Measurements from ENCODE around the gene AKR1C1. TPM values are rescaled to one million over a fixed set of nuclear protein-coding genes. Genes with fewer than 3 reads are reported as not detected.
"Not testable (repeated sequence)": the region's sequence is repeated elsewhere in the genome, so short reads cannot be mapped to it uniquely, and the experiment has no call there.

Gene AKR1C1
- polyA plus RNA-seq, 2 donors, result 18.5 to 97.1 TPM

- peaks cover 0 to 2% of the 10 kb centered on the region in 2 donors for H3K4me1 ChIP-seq (ENCODE audit: control insufficient read depth in 2 of 2, insufficient read depth in 2 of 2, low read length in 1 of 2)
- H3K36me3 ChIP-seq (ENCODE audit: control insufficient read depth in 2 of 2, insufficient read depth in 2 of 2, low read length in 1 of 2), result peaks cover 0 to 3% of the 10 kb centered on the region in 2 donors
- H3K27ac ChIP-seq (ENCODE audit: low read depth in 2 of 2, low read length in 1 of 2), result no peak overlapping the region
- 43 to 52% methylated on average over 14 of the region's 14 CpGs for WGBS, 2 donors
- H3K4me3 ChIP-seq (ENCODE audit: low read depth in 1 of 2, low read length in 2 of 2), result peak overlapping the region in 1 of 2 donors; percentile 0
- no peaks in the 10 kb centered on the region for H3K9me3 ChIP-seq (ENCODE audit: control insufficient read depth in 2 of 2, insufficient read depth in 1 of 2, low read depth in 1 of 2, low read length in 1 of 2)
- H3K27me3 ChIP-seq (ENCODE audit: control insufficient read depth in 1 of 2, insufficient read depth in 2 of 2, low read length in 2 of 2), result no peaks in the 10 kb centered on the region
These were observed 18.7 kb downstream of the AKR1C1 start for GRCh38 chr10:4981722-4982471.

GRCh38 chr10:4982764-4983226 lies 19.6 kb downstream of the AKR1C1 start:
- Histone ChIP-seq H3K27me3 (ENCODE audit: control insufficient read depth in 1 of 2, insufficient read depth in 2 of 2, low read length in 2 of 2) (no peaks in the 10 kb centered on the region), H3K36me3 (ENCODE audit: control insufficient read depth in 2 of 2, insufficient read depth in 2 of 2, low read length in 1 of 2) (peaks cover 0 to 3% of the 10 kb centered on the region in 2 donors), H3K27ac (ENCODE audit: low read depth in 2 of 2, low read length in 1 of 2) (no peak overlapping the region), H3K4me3 (ENCODE audit: low read depth in 1 of 2, low read length in 2 of 2) (no peak overlapping the region), H3K9me3 (ENCODE audit: control insufficient read depth in 2 of 2, insufficient read depth in 1 of 2, low read depth in 1 of 2, low read length in 1 of 2) (no peaks in the 10 kb centered on the region), H3K4me1 (ENCODE audit: control insufficient read depth in 2 of 2, insufficient read depth in 2 of 2, low read length in 1 of 2) (peaks cover 0 to 2% of the 10 kb centered on the region in 2 donors)
- 78 to 85% methylated on average over 9 of the region's 9 CpGs for WGBS, 2 donors

GRCh38 chr10:4983615-4984216 lies 20.5 kb downstream of the AKR1C1 start:
- Histone ChIP-seq H3K9me3 (ENCODE audit: control insufficient read depth in 2 of 2, insufficient read depth in 1 of 2, low read depth in 1 of 2, low read length in 1 of 2) (no peaks in the 10 kb centered on the region), H3K36me3 (ENCODE audit: control insufficient read depth in 2 of 2, insufficient read depth in 2 of 2, low read length in 1 of 2) (peaks cover 0 to 3% of the 10 kb centered on the region in 2 donors), H3K4me1 (ENCODE audit: control insufficient read depth in 2 of 2, insufficient read depth in 2 of 2, low read length in 1 of 2) (peaks cover 0 to 2% of the 10 kb centered on the region in 2 donors), H3K27me3 (ENCODE audit: control insufficient read depth in 1 of 2, insufficient read depth in 2 of 2, low read length in 2 of 2) (no peaks in the 10 kb centered on the region), H3K27ac (ENCODE audit: low read depth in 2 of 2, low read length in 1 of 2) (no peak overlapping the region), H3K4me3 (ENCODE audit: low read depth in 1 of 2, low read length in 2 of 2) (no peak overlapping the region)
- WGBS, 2 donors, result 90 to 95% methylated on average over 5 of the region's 5 CpGs

- Histone ChIP-seq H3K27me3 (ENCODE audit: control insufficient read depth in 1 of 2, insufficient read depth in 2 of 2, low read length in 2 of 2) (no peaks in the 10 kb centered on the region), H3K4me3 (ENCODE audit: low read depth in 1 of 2, low read length in 2 of 2) (no peak overlapping the region), H3K36me3 (ENCODE audit: control insufficient read depth in 2 of 2, insufficient read depth in 2 of 2, low read length in 1 of 2) (peaks cover 0 to 3% of the 10 kb centered on the region in 2 donors), H3K27ac (ENCODE audit: low read depth in 2 of 2, low read length in 1 of 2) (no peak overlapping the region), H3K4me1 (ENCODE audit: control insufficient read depth in 2 of 2, insufficient read depth in 2 of 2, low read length in 1 of 2) (peaks cover 0 to 2% of the 10 kb centered on the region in 2 donors), H3K9me3 (ENCODE audit: control insufficient read depth in 2 of 2, insufficient read depth in 1 of 2, low read depth in 1 of 2, low read length in 1 of 2) (no peaks in the 10 kb centered on the region)
- WGBS, 2 donors, result 93 to 96% methylated on average over 10 of the region's 10 CpGs
These were observed 21.0 kb downstream of the AKR1C1 start for GRCh38 chr10:4984223-4984622.

- no peak overlapping the region for H3K27ac ChIP-seq (ENCODE audit: low read depth in 2 of 2, low read length in 1 of 2)
- WGBS, 2 donors, result 57 to 60% methylated on average over 7 of the region's 7 CpGs
- no peaks in the 10 kb centered on the region for H3K9me3 ChIP-seq (ENCODE audit: control insufficient read depth in 2 of 2, insufficient read depth in 1 of 2, low read depth in 1 of 2, low read length in 1 of 2)
- no peaks in the 10 kb centered on the region for H3K27me3 ChIP-seq (ENCODE audit: control insufficient read depth in 1 of 2, insufficient read depth in 2 of 2, low read length in 2 of 2)
- peaks cover 0 to 2% of the 10 kb centered on the region in 2 donors for H3K4me1 ChIP-seq (ENCODE audit: control insufficient read depth in 2 of 2, insufficient read depth in 2 of 2, low read length in 1 of 2)
- H3K4me3 ChIP-seq (ENCODE audit: low read depth in 1 of 2, low read length in 2 of 2), result no peak overlapping the region
- peaks cover 0 to 3% of the 10 kb centered on the region in 2 donors for H3K36me3 ChIP-seq (ENCODE audit: control insufficient read depth in 2 of 2, insufficient read depth in 2 of 2, low read length in 1 of 2)
These were observed 21.9 kb downstream of the AKR1C1 start for GRCh38 chr10:4984971-4985594.

GRCh38 chr10:4988000-4988641 lies 24.9 kb downstream of the AKR1C1 start:
- H3K4me1 ChIP-seq (ENCODE audit: control insufficient read depth in 2 of 2, insufficient read depth in 2 of 2, low read length in 1 of 2); H3K4me3 ChIP-seq (ENCODE audit: low read depth in 1 of 2, low read length in 2 of 2); H3K27me3 ChIP-seq (ENCODE audit: control insufficient read depth in 1 of 2, insufficient read depth in 2 of 2, low read length in 2 of 2); H3K27ac ChIP-seq (ENCODE audit: low read depth in 2 of 2, low read length in 1 of 2); H3K36me3 ChIP-seq (ENCODE audit: control insufficient read depth in 2 of 2, insufficient read depth in 2 of 2, low read length in 1 of 2); H3K9me3 ChIP-seq (ENCODE audit: control insufficient read depth in 2 of 2, insufficient read depth in 1 of 2, low read depth in 1 of 2, low read length in 1 of 2): not testable (repeated sequence)
- WGBS, 2 donors, result 91 to 92% methylated on average over 6 of the region's 6 CpGs

- Histone ChIP-seq H3K9me3 (ENCODE audit: control insufficient read depth in 2 of 2, insufficient read depth in 1 of 2, low read depth in 1 of 2, low read length in 1 of 2) (no peaks in the 10 kb centered on the region), H3K36me3 (ENCODE audit: control insufficient read depth in 2 of 2, insufficient read depth in 2 of 2, low read length in 1 of 2) (peaks cover 0 to 2% of the 10 kb centered on the region in 2 donors), H3K4me3 (ENCODE audit: low read depth in 1 of 2, low read length in 2 of 2) (no peak overlapping the region), H3K27me3 (ENCODE audit: control insufficient read depth in 1 of 2, insufficient read depth in 2 of 2, low read length in 2 of 2) (no peaks in the 10 kb centered on the region), H3K4me1 (ENCODE audit: control insufficient read depth in 2 of 2, insufficient read depth in 2 of 2, low read length in 1 of 2) (no peaks in the 10 kb centered on the region), H3K27ac (ENCODE audit: low read depth in 2 of 2, low read length in 1 of 2) (no peak overlapping the region)
- 90 to 94% methylated on average over 2 of the region's 2 CpGs for WGBS, 2 donors
These were observed 27.0 kb downstream of the AKR1C1 start for GRCh38 chr10:4990217-4990616.

GRCh38 chr10:4991463-4991862 lies 28.2 kb downstream of the AKR1C1 start:
- not testable (repeated sequence) for H3K4me1 ChIP-seq (ENCODE audit: control insufficient read depth in 2 of 2, insufficient read depth in 2 of 2, low read length in 1 of 2); H3K4me3 ChIP-seq (ENCODE audit: low read depth in 1 of 2, low read length in 2 of 2); H3K27me3 ChIP-seq (ENCODE audit: control insufficient read depth in 1 of 2, insufficient read depth in 2 of 2, low read length in 2 of 2); H3K27ac ChIP-seq (ENCODE audit: low read depth in 2 of 2, low read length in 1 of 2); H3K36me3 ChIP-seq (ENCODE audit: control insufficient read depth in 2 of 2, insufficient read depth in 2 of 2, low read length in 1 of 2); H3K9me3 ChIP-seq (ENCODE audit: control insufficient read depth in 2 of 2, insufficient read depth in 1 of 2, low read depth in 1 of 2, low read length in 1 of 2)
- 94 to 95% methylated on average over 2 to 3 of the region's 6 CpGs for WGBS, 2 donors

- not testable (repeated sequence) for H3K36me3 ChIP-seq (ENCODE audit: control insufficient read depth in 2 of 2, insufficient read depth in 2 of 2, low read length in 1 of 2); H3K27me3 ChIP-seq (ENCODE audit: control insufficient read depth in 1 of 2, insufficient read depth in 2 of 2, low read length in 2 of 2); H3K9me3 ChIP-seq (ENCODE audit: control insufficient read depth in 2 of 2, insufficient read depth in 1 of 2, low read depth in 1 of 2, low read length in 1 of 2); H3K4me3 ChIP-seq (ENCODE audit: low read depth in 1 of 2, low read length in 2 of 2); H3K27ac ChIP-seq (ENCODE audit: low read depth in 2 of 2, low read length in 1 of 2); H3K4me1 ChIP-seq (ENCODE audit: control insufficient read depth in 2 of 2, insufficient read depth in 2 of 2, low read length in 1 of 2)
- WGBS, 2 donors, result 91 to 94% methylated on average over 10 of the region's 10 CpGs
These were observed 29.3 kb downstream of the AKR1C1 start for GRCh38 chr10:4992564-4992963.
